IPS-20b (cell line): ENCODE measurements around the gene FBXO47.

Experiments
- H3K27ac ChIP-seq: one replicate; pipeline ENCODE4 v1.5.1; 2013; ENCODE audit warnings: low read length
- H3K27me3 ChIP-seq: 2 replicates; pipeline ENCODE4 v1.6.1; 2013; ENCODE audit warnings: mild to moderate bottlenecking, low read length, inconsistent platforms; ENCODE audit not compliant: insufficient read depth
- H3K36me3 ChIP-seq: 2 replicates; pipeline ENCODE4 v1.6.1; 2013; ENCODE audit warnings: low read depth, mild to moderate bottlenecking, inconsistent platforms, low read length, moderate library complexity; ENCODE audit not compliant: insufficient read depth
- H3K4me1 ChIP-seq: 2 replicates; pipeline ENCODE4 v1.6.1; 2013; ENCODE audit warnings: mild to moderate bottlenecking, control low read depth, inconsistent platforms, low read length, moderate library complexity; ENCODE audit not compliant: insufficient read depth
- H3K4me3 ChIP-seq: 2 replicates; pipeline ENCODE4 v1.5.1; 2013; ENCODE audit warnings: mild to moderate bottlenecking, low read length, inconsistent platforms
- H3K9ac ChIP-seq: 2 replicates; pipeline ENCODE4 v1.6.1; 2013; ENCODE audit warnings: low read depth, mild to moderate bottlenecking, inconsistent platforms, low read length, moderate library complexity
- H3K9me3 ChIP-seq: 2 replicates; pipeline ENCODE4 v1.6.1; 2013; ENCODE audit warnings: mild to moderate bottlenecking, low read depth, low read length, inconsistent platforms; ENCODE audit not compliant: insufficient read depth

The FBXO47 gene

GRCh38 chr17:38907930-38908675 lies 59.1 kb downstream of the FBXO47 start:
- H3K4me1 ChIP-seq, result peaks cover 8% of the 10 kb centered on the region
- no peaks in the 10 kb centered on the region for H3K27me3 ChIP-seq
- H3K9me3 ChIP-seq, result no peaks in the 10 kb centered on the region
- H3K9ac ChIP-seq, result peak overlapping the region; percentile 58; the same call in 1 of the 2 replicates
- no peak overlapping the region for H3K4me3 ChIP-seq
- peaks cover 29% of the 10 kb centered on the region for H3K36me3 ChIP-seq
- no peak overlapping the region for H3K27ac ChIP-seq

GRCh38 chr17:38906460-38907228 lies 60.6 kb downstream of the FBXO47 start:
- Histone ChIP-seq H3K9ac (no peak overlapping the region; the same call in 1 of the 2 replicates), H3K27me3 (no peaks in the 10 kb centered on the region), H3K4me1 (peaks cover 8% of the 10 kb centered on the region), H3K9me3 (no peaks in the 10 kb centered on the region), H3K36me3 (peaks cover 32% of the 10 kb centered on the region), H3K27ac (no peak overlapping the region), H3K4me3 (no peak overlapping the region)

DNA sequence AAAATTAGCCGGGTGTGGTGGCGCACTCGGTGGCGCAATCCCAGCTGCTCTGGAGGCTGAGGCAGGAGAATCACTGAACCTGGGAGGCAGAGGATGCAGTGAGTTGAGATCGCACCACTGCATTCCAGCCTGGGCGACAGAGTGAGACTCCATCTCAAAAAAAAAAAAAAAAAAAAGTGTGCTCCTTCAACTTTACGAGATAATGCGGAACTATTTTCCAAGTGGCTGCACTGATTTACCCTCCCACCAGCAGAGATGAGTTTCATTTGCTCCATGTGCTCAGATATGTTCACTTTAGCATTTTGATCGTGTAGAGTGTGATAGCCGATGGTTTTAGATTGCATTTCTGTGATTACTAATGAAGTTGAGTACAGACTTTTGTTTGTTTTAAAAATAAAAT lies 61.8 kb downstream of the FBXO47 start:
- peaks cover 11% of the 10 kb centered on the region for H3K4me1 ChIP-seq
- H3K4me3 ChIP-seq, result no peak overlapping the region
- H3K36me3 ChIP-seq, result peaks cover 44% of the 10 kb centered on the region
- H3K9me3 ChIP-seq, result no peaks in the 10 kb centered on the region
- no peak overlapping the region for H3K9ac ChIP-seq
- H3K27ac ChIP-seq, result no peak overlapping the region
- H3K27me3 ChIP-seq, result no peaks in the 10 kb centered on the region

DNA sequence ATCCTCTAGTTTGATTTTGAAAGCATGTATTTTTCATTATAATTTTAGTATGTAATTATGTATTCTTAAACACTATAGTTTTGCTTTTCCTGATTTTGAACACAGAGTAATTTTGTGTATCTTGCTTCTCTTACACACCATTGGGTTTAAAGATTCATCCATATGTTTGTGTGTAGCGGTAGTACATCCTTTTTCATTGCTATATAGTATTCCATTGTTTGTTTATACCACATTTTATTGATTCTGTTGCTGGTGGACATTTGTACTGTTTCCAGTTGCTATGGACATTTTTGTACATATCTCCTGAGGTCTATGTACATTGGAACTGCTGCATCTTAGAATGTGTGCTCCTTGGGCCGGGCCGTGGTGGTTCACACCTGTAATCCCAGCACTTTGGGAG lies 62.3 kb downstream of the FBXO47 start:
- H3K27me3 ChIP-seq, result no peaks in the 10 kb centered on the region
- no peaks in the 10 kb centered on the region for H3K9me3 ChIP-seq
- peaks cover 41% of the 10 kb centered on the region for H3K36me3 ChIP-seq
- peaks cover 11% of the 10 kb centered on the region for H3K4me1 ChIP-seq
- H3K9ac ChIP-seq, result no peak overlapping the region
- H3K27ac ChIP-seq, result no peak overlapping the region
- H3K4me3 ChIP-seq, result no peak overlapping the region

- Histone ChIP-seq H3K4me3 (no peak overlapping the region), H3K27ac (no peak overlapping the region), H3K9ac (no peak overlapping the region), H3K4me1 (peaks cover 8% of the 10 kb centered on the region), H3K27me3 (no peaks in the 10 kb centered on the region), H3K9me3 (no peaks in the 10 kb centered on the region), H3K36me3 (peaks cover 50% of the 10 kb centered on the region)
Observed at GRCh38 chr17:38903404-38903803, 63.8 kb downstream of the FBXO47 start.

DNA sequence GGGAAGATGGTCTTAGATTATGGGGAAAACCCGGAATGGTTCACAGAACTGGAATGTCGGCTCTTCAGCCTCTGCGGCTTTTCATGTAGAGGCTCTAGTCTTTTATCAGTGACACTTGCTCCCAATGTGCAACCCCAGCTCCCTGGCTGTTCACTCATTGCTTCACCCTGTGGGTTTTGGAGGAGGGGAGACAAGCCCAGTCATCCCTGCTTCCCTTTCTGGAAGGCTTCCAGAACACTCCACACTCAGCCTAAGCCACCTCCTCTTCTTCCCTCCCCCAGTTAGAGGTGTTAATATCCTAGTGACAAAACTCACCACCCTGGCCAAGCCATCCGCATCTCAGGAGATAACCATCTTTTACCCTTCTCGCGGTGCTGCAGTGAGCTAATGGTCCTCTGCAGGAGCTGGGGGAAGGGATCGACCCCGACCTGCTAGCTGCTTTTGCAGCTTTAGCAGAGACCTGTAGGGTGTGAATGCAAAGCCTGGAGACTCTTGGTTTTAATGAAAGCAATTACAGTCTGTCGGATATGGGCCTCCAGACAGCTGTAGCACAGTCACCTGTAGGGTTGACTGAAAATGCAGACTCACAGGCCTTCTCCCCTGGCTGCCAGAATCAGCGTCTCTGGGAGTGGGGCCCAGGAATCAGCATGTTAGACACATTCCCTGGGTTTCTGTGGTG lies 66.1 kb downstream of the FBXO47 start:
- H3K36me3 ChIP-seq, result peaks cover 68% of the 10 kb centered on the region

GRCh38 chr17:38899421-38899820 lies 67.8 kb downstream of the FBXO47 start:
- Histone ChIP-seq H3K36me3 (peaks cover 68% of the 10 kb centered on the region), H3K4me3 (no peak overlapping the region), H3K9ac (no peak overlapping the region), H3K27ac (no peak overlapping the region), H3K4me1 (peaks cover 3% of the 10 kb centered on the region; the same call in 1 of the 2 replicates), H3K27me3 (no peaks in the 10 kb centered on the region), H3K9me3 (no peaks in the 10 kb centered on the region)

More for the DNA sequence above, 66.1 kb downstream of the FBXO47 start:
- Histone ChIP-seq H3K4me3 (no peak overlapping the region), H3K9ac (no peak overlapping the region; the same call in 1 of the 2 replicates), H3K4me1 (peaks cover 3% of the 10 kb centered on the region; the same call in 1 of the 2 replicates), H3K27me3 (no peaks in the 10 kb centered on the region), H3K9me3 (no peaks in the 10 kb centered on the region), H3K27ac (peak overlapping the region; percentile 26)

DNA sequence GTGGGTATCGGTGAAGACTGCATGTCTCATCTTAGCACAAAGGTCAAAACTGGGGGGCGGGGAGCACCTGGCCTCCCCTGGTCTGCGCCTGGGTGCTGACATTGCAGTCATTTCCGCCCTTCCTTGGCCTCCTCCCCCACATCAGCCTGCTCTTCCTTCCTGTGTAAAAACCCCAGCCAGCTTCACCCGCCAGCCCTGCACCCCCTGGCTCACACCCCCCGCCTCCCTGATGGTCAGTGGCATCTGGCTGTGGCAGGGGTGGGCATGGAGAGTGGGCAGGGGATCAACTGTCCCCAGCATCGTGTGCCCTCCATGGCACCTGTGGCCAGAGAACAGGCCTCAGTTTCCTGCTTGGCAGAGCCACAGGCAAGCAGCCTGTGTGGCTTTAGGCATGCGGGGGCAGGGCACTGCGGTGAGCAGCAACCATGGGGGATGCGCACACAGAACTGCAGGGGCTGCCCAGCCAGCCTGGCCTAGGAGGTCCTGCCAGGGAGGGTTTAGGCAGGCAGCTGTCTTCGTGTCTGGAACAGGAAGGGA lies 68.3 kb downstream of the FBXO47 start:
- no peak overlapping the region for H3K4me3 ChIP-seq

DNA sequence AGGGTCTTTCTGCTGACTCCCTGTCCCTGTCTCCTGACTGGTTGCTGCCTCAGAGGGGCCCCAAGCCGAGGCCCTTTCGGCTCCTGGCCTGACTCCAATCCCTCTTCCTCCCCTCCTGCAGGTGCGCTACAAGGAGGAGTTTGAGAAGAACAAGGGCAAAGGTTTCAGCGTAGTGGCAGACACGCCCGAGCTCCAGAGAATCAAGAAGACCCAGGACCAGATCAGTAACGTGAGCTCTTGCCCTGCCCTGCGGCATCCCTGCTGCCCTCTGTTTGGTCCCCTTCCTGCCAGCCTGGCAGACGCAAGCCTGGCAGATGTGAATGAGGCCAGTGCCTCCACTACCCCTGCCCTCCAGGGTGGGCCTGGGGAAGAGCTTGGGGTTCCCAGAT lies 68.9 kb downstream of the FBXO47 start:
- Histone ChIP-seq H3K9ac (no peak overlapping the region), H3K4me1 (peaks cover 6% of the 10 kb centered on the region; the same call in 1 of the 2 replicates), H3K36me3 (peaks cover 68% of the 10 kb centered on the region), H3K27me3 (no peaks in the 10 kb centered on the region), H3K4me3 (no peak overlapping the region), H3K9me3 (no peaks in the 10 kb centered on the region), H3K27ac (no peak overlapping the region)

More for the DNA sequence above, 68.3 kb downstream of the FBXO47 start:
- Histone ChIP-seq H3K4me1 (peaks cover 6% of the 10 kb centered on the region; the same call in 1 of the 2 replicates), H3K9ac (no peak overlapping the region), H3K27me3 (no peaks in the 10 kb centered on the region), H3K9me3 (no peaks in the 10 kb centered on the region), H3K27ac (no peak overlapping the region), H3K36me3 (peaks cover 70% of the 10 kb centered on the region)

DNA sequence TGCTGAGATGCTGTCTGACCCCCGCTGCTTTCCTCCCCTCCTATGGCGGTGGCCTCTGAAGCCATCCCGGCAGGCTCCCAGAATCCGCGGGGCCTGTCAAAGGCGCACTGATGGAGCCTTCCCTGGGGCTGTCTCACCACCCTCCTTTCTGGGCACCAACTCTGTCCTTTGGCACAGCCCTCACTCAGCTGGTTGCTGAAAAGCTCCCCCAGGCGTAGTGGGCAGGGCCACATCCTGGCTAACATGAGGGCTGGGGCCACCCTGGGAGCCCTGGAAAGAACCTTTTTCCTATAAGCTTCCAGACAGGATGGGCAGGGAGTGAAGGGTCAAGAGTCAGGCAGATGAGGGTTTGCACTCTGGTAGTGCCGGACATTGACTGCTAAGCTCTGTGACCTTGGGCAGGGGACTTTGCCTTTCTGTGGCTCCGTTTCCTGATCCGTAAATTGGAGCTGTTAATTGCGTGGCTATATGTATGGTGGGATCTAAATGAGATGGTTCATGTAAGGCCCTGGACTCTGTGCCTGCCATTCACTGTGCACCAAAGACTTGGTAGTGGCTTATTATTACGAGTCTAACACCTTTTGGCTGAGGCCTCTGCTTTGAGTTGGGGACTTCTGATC lies 69.4 kb downstream of the FBXO47 start:
- no peak overlapping the region for H3K9ac ChIP-seq

DNA sequence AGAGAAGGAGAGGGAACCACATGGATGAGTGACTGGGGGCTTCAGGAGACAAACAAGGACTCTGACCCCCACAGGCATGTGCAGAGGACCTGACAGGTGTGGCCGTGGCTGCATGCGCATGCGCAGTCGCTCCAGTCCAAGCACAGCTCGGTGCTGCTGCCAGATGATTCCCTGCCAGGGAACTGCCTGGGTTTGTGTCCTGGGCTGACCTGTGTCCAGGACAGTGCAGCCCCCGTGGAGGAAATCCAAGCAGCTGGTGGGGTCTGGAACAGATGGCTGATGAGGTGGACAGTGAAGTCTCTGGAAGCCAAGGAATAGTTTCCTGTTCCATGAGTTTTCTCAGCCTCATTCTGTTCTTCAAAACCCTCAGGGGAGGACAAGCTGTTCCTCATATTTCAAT lies 70.0 kb downstream of the FBXO47 start:
- H3K36me3 ChIP-seq, result peaks cover 73% of the 10 kb centered on the region

More for the DNA sequence above, 69.4 kb downstream of the FBXO47 start:
- H3K36me3 ChIP-seq, result peaks cover 69% of the 10 kb centered on the region
- H3K9me3 ChIP-seq, result no peaks in the 10 kb centered on the region
- H3K27me3 ChIP-seq, result no peaks in the 10 kb centered on the region
- no peak overlapping the region for H3K27ac ChIP-seq
- peaks cover 6% of the 10 kb centered on the region; the same call in 1 of the 2 replicates for H3K4me1 ChIP-seq
- no peak overlapping the region for H3K4me3 ChIP-seq

More for the DNA sequence above, 70.0 kb downstream of the FBXO47 start:
- H3K27me3 ChIP-seq, result no peaks in the 10 kb centered on the region
- H3K4me1 ChIP-seq, result peaks cover 6% of the 10 kb centered on the region; the same call in 1 of the 2 replicates
- no peak overlapping the region for H3K9ac ChIP-seq
- no peak overlapping the region for H3K4me3 ChIP-seq
- H3K9me3 ChIP-seq, result no peaks in the 10 kb centered on the region
- no peak overlapping the region for H3K27ac ChIP-seq
